ENCODE measurements around the gene URGCP. TPM values are rescaled to one million over a fixed set of nuclear protein-coding genes. Genes with fewer than 3 reads are reported as not detected.
"Not testable (repeated sequence)": the region's sequence is repeated elsewhere in the genome, so short reads cannot be mapped to it uniquely, and the experiment has no call there.

URGCP gene
- total RNA-seq, 1 donor from 2014 or later, result 28.2 TPM

GRCh38 chr7:43914795-43915194, 8.4 kb upstream of the URGCP start:
- Mint-ChIP-seq H3K4me3 (no peak overlapping the region), H3K27ac (no peak overlapping the region), H3K36me3 (peaks cover 3% of the 10 kb centered on the region), H3K27me3 (no peaks in the 10 kb centered on the region), H3K9me3 (no peaks in the 10 kb centered on the region), H3K4me1 (ENCODE audit: unreplicated experiment) (no peaks in the 10 kb centered on the region)
- DNase-seq (ENCODE audit: extremely low spot score, unreplicated experiment), result no peak
- TF ChIP-seq CTCF (conservative IDR thresholded peaks at IDR 0.05), result no peak

GRCh38 chr7:43905956-43906330, 453 bp downstream of the URGCP start:
- peak overlapping the region; percentile 93 for H3K27ac Mint-ChIP-seq
- peaks cover 21% of the 10 kb centered on the region for H3K4me1 Mint-ChIP-seq (ENCODE audit: unreplicated experiment)
- H3K4me3 Mint-ChIP-seq, result peak overlapping the region; percentile 96
- peaks cover 6% of the 10 kb centered on the region for H3K36me3 Mint-ChIP-seq
- H3K9me3 Mint-ChIP-seq, result no peaks in the 10 kb centered on the region
- no peak for DNase-seq (ENCODE audit: extremely low spot score, unreplicated experiment)
- no peaks in the 10 kb centered on the region for H3K27me3 Mint-ChIP-seq
- peak; percentile 37 for TF ChIP-seq CTCF (conservative IDR thresholded peaks at IDR 0.05)

- H3K27me3 Mint-ChIP-seq, result no peaks in the 10 kb centered on the region
- H3K4me1 Mint-ChIP-seq (ENCODE audit: unreplicated experiment), result peaks cover 21% of the 10 kb centered on the region
- TF ChIP-seq CTCF (conservative IDR thresholded peaks at IDR 0.05), result no peak
- peak overlapping the region; percentile 96 for H3K4me3 Mint-ChIP-seq
- peaks cover 6% of the 10 kb centered on the region for H3K36me3 Mint-ChIP-seq
- H3K9me3 Mint-ChIP-seq, result no peaks in the 10 kb centered on the region
- H3K27ac Mint-ChIP-seq, result peak overlapping the region; percentile 93
- DNase-seq (ENCODE audit: extremely low spot score, unreplicated experiment), result no peak
Observed at GRCh38 chr7:43905209-43905946, 1.0 kb downstream of the URGCP start.

GRCh38 chr7:43904533-43905208, 1.7 kb downstream of the URGCP start:
- peak overlapping the region; percentile 93 for H3K27ac Mint-ChIP-seq

GRCh38 chr7:43902542-43903054, 3.8 kb downstream of the URGCP start:
- no peaks in the 10 kb centered on the region for H3K9me3 Mint-ChIP-seq
- no peaks in the 10 kb centered on the region for H3K27me3 Mint-ChIP-seq
- H3K36me3 Mint-ChIP-seq, result peaks cover 6% of the 10 kb centered on the region
- peaks cover 21% of the 10 kb centered on the region for H3K4me1 Mint-ChIP-seq (ENCODE audit: unreplicated experiment)
- H3K27ac Mint-ChIP-seq, result no peak overlapping the region
- no peak for DNase-seq (ENCODE audit: extremely low spot score, unreplicated experiment)
- no peak for TF ChIP-seq CTCF (conservative IDR thresholded peaks at IDR 0.05)
- peak overlapping the region; percentile 42 for H3K4me3 Mint-ChIP-seq

More at GRCh38 chr7:43904533-43905208, 1.7 kb downstream of the URGCP start:
- DNase-seq (ENCODE audit: extremely low spot score, unreplicated experiment), result no peak
- no peaks in the 10 kb centered on the region for H3K9me3 Mint-ChIP-seq
- TF ChIP-seq CTCF (conservative IDR thresholded peaks at IDR 0.05), result no peak
- peaks cover 21% of the 10 kb centered on the region for H3K4me1 Mint-ChIP-seq (ENCODE audit: unreplicated experiment)
- peak overlapping the region; percentile 96 for H3K4me3 Mint-ChIP-seq
- H3K27me3 Mint-ChIP-seq, result no peaks in the 10 kb centered on the region
- peaks cover 6% of the 10 kb centered on the region for H3K36me3 Mint-ChIP-seq

GRCh38 chr7:43898571-43898970, 7.8 kb downstream of the URGCP start:
- not testable (repeated sequence) for H3K4me3 Mint-ChIP-seq; H3K9me3 Mint-ChIP-seq; H3K27me3 Mint-ChIP-seq; DNase-seq (ENCODE audit: extremely low spot score, unreplicated experiment); H3K4me1 Mint-ChIP-seq (ENCODE audit: unreplicated experiment); H3K27ac Mint-ChIP-seq; H3K36me3 Mint-ChIP-seq

Measured in type B pancreatic cell (in vitro differentiated cells).